Caco-2 (cell line): ENCODE results near the gene SMTNL1. TPM values are rescaled to one million over a fixed set of nuclear protein-coding genes. Genes with fewer than 3 reads are reported as not detected.

Experiments
- BruUV-seq: library from RNA; stranded (reverse); fragments of 400-500 nt; replicated peaks from 2 replicates; lab custom pipeline; 2021; lab: Mats Ljungman, UMichigan
- CTCF ChIA-PET: fragments of 300-600 bp; sonication (Branson Sonifier 250); formaldehyde crosslinking; loops from one replicate; lab custom pipeline; 2022; ENCODE audit warnings: antibody characterized with exemption; lab: Charles Lee
- POLR2A ChIA-PET: fragments of 300-600 bp; sonication (Branson Sonifier 250); formaldehyde crosslinking; loops from one replicate; lab custom pipeline; 2022; ENCODE audit warnings: antibody characterized with exemption; lab: Charles Lee
- DNase-seq, 2 experiments: peaks; one replicate each; pipeline versions ENCODE4 v3.0.0 to v3.0.0-alpha.2; 2020 to 2022
- H3K27me3 ChIP-seq: replicated peaks from 2 replicates; pipeline ENCODE4 v1.6.0; 2011; ENCODE audit warnings: low read length; ENCODE audit not compliant: control insufficient read depth, insufficient read depth
- H3K36me3 ChIP-seq: 2 replicates; pipeline ENCODE4 v1.5.1; 2011; ENCODE audit warnings: low read length; ENCODE audit not compliant: control insufficient read depth, insufficient read depth
- H3K4me1 ChIP-seq: fragments of 250-450 bp; sonication (Bioruptor Pico); 2 replicates; pipeline ENCODE4 v1.5.1; 2020; ENCODE audit warnings: mild to moderate bottlenecking
- H3K4me3 ChIP-seq: 2 replicates; pipeline ENCODE4 v1.5.1; 2011; ENCODE audit warnings: low read depth, mild to moderate bottlenecking, control low read depth, low read length
- H3K9me3 ChIP-seq: fragments of 250-450 bp; sonication (Bioruptor Pico); 2 replicates; pipeline ENCODE4 v1.5.1; 2020; ENCODE audit warnings: mild to moderate bottlenecking, moderate library complexity
- H3K27ac Mint-ChIP-seq: one replicate; pipeline ENCODE4 v1.8.0; 2022; ENCODE audit warnings: mixed read lengths; ENCODE audit not compliant: unreplicated experiment
- H3K27me3 Mint-ChIP-seq: one replicate; pipeline ENCODE4 v1.8.0; 2022; ENCODE audit warnings: mixed read lengths; ENCODE audit not compliant: insufficient read depth, unreplicated experiment
- H3K36me3 Mint-ChIP-seq: one replicate; pipeline ENCODE4 v1.8.0; 2022; ENCODE audit warnings: mild to moderate bottlenecking, mixed read lengths; ENCODE audit not compliant: insufficient read depth, unreplicated experiment
- H3K4me1 Mint-ChIP-seq: one replicate; pipeline ENCODE4 v1.8.0; 2022; ENCODE audit warnings: low read depth, mixed read lengths; ENCODE audit not compliant: unreplicated experiment
- H3K4me3 Mint-ChIP-seq: one replicate; pipeline ENCODE4 v1.8.0; 2022; ENCODE audit warnings: mild to moderate bottlenecking, moderate library complexity, mixed read lengths; ENCODE audit not compliant: unreplicated experiment
- H3K9me3 Mint-ChIP-seq: one replicate; pipeline ENCODE4 v1.8.0; 2022; ENCODE audit warnings: mixed read lengths; ENCODE audit not compliant: unreplicated experiment
- CTCF ChIP-seq, 2 experiments: fragments of 200-600 bp in 1 of 2; IDR thresholded peaks; 1 replicate in 1 of 2; 2 replicates in 1 of 2; pipeline versions ENCODE4 v1.5.1 to v1.8.0; 2011 to 2022; ENCODE audit warnings: antibody characterized with exemption in 1 of 2, control low read depth in 1 of 2, inconsistent platforms in 1 of 2, low read depth in 1 of 2, low read length in 1 of 2, mild to moderate bottlenecking in 1 of 2, moderate library complexity in 1 of 2; ENCODE audit not compliant: insufficient read depth in 1 of 2, severe bottlenecking in 1 of 2, unreplicated experiment in 1 of 2
- intact Hi-C: fragments of 100-400 bp; cut with micrococcal nuclease; formaldehyde crosslinking; loops from one replicate; pipeline ENCODE4 v1.10.0; 2022; ENCODE audit not compliant: unreplicated experiment
- total RNA-seq: library from RNA; stranded (reverse); gene quantifications from 2 replicates; pipeline ENCODE4 v1.2.3, GENCODE V29; 2022

SMTNL1 gene
- total RNA-seq, 1 experiment from 2014 or later: 0.18 TPM

GRCh38 chr11:57555393-57555792 is 18.0 kb downstream of the SMTNL1 start:
- no peak overlapping the region for H3K4me3 Mint-ChIP-seq
- Histone ChIP-seq H3K36me3 (no peaks in the 10 kb centered on the region), H3K4me1 (peaks cover 37% of the 10 kb centered on the region), H3K27me3 (no peaks in the 10 kb centered on the region), H3K9me3 (no peaks in the 10 kb centered on the region), H3K4me3 (no peak overlapping the region)
- DNase-seq: no peak
- no peaks in the 10 kb centered on the region for H3K27me3 Mint-ChIP-seq
- CTCF ChIA-PET: no interaction called here
- TF ChIP-seq CTCF (IDR thresholded peaks at IDR 0.05; ENCODE audit: insufficient read depth in 1 of 2, low read depth in 1 of 2, low read length in 1 of 2, severe bottlenecking in 1 of 2, unreplicated experiment in 1 of 2): no peak
- no TSS peak for BruUV-seq
- H3K9me3 Mint-ChIP-seq: no peaks in the 10 kb centered on the region
- peaks cover 17% of the 10 kb centered on the region for H3K4me1 Mint-ChIP-seq
- H3K36me3 Mint-ChIP-seq: peaks cover 5% of the 10 kb centered on the region
- intact Hi-C loops: no loop called here
- H3K27ac Mint-ChIP-seq: no peak overlapping the region
- POLR2A ChIA-PET: interaction anchor here (0.6 kb wide), 1 partner anchor 90 kb away, joined by 5 read pairs; no protein-coding TSS in a partner anchor

GRCh38 chr11:57556041-57556440 is 18.6 kb downstream of the SMTNL1 start:
- H3K27me3 Mint-ChIP-seq: no peaks in the 10 kb centered on the region
- intact Hi-C loops: no loop called here
- H3K27me3 ChIP-seq: no peaks in the 10 kb centered on the region
- H3K36me3 Mint-ChIP-seq: peaks cover 5% of the 10 kb centered on the region
- no peak for DNase-seq
- ChIA-PET POLR2A (no interaction called here), CTCF (no interaction called here)
- peaks cover 31% of the 10 kb centered on the region for H3K4me1 ChIP-seq
- no peak for TF ChIP-seq CTCF (IDR thresholded peaks at IDR 0.05; ENCODE audit: insufficient read depth in 1 of 2, low read depth in 1 of 2, low read length in 1 of 2, severe bottlenecking in 1 of 2, unreplicated experiment in 1 of 2)
- H3K9me3 Mint-ChIP-seq: no peaks in the 10 kb centered on the region
- no peak overlapping the region for H3K4me3 ChIP-seq
- H3K27ac Mint-ChIP-seq: no peak overlapping the region
- no peak overlapping the region for H3K4me3 Mint-ChIP-seq
- H3K4me1 Mint-ChIP-seq: peaks cover 17% of the 10 kb centered on the region
- H3K36me3 ChIP-seq: no peaks in the 10 kb centered on the region
- no peaks in the 10 kb centered on the region for H3K9me3 ChIP-seq
- BruUV-seq: no TSS peak

GRCh38 chr11:57560146-57560545 is 22.8 kb downstream of the SMTNL1 start:
- H3K4me1 ChIP-seq: no peaks in the 10 kb centered on the region
- Mint-ChIP-seq H3K4me1 (peaks cover 7% of the 10 kb centered on the region), H3K36me3 (no peaks in the 10 kb centered on the region), H3K27ac (no peak overlapping the region), H3K27me3 (no peaks in the 10 kb centered on the region), H3K9me3 (no peaks in the 10 kb centered on the region), H3K4me3 (no peak overlapping the region)
- POLR2A ChIA-PET: interaction anchor here (0.6 kb wide), 1 partner anchor 67 kb away, joined by 4 read pairs; no protein-coding TSS in a partner anchor
- H3K36me3 ChIP-seq: no peaks in the 10 kb centered on the region
- no peaks in the 10 kb centered on the region for H3K27me3 ChIP-seq
- intact Hi-C loops: loop anchor here (5.0 kb wide), 1 partner anchor 83 kb away; no protein-coding TSS in a partner anchor
- BruUV-seq: no TSS peak
- H3K9me3 ChIP-seq: no peaks in the 10 kb centered on the region
- TF ChIP-seq CTCF (IDR thresholded peaks at IDR 0.05; ENCODE audit: insufficient read depth in 1 of 2, low read depth in 1 of 2, low read length in 1 of 2, severe bottlenecking in 1 of 2, unreplicated experiment in 1 of 2): no peak
- DNase-seq: no peak
- H3K4me3 ChIP-seq: no peak overlapping the region
- CTCF ChIA-PET: no interaction called here
